Upper lobe of right lung (tissue), 1 donor: ENCODE data around the gene ESM1. TPM values are rescaled to one million over a fixed set of nuclear protein-coding genes. Genes with fewer than 3 reads are reported as not detected.
"Not testable (repeated sequence)": the region's sequence is repeated elsewhere in the genome, so short reads cannot be mapped to it uniquely, and the experiment has no call there.

ENCODE experiments used
- ATAC-seq: fragments of 200-7000 bp; cut with Tn5 transposase; one replicate; pipeline ENCODE4 v1.9.1; 2020; ENCODE audit warnings: mild to moderate bottlenecking, moderate library complexity
- DNase-seq: peaks from one replicate; pipeline ENCODE4 v3.0.0-alpha.2; 2020
- H3K27ac ChIP-seq: fragments of 200-600 bp; one replicate; pipeline ENCODE4 v1.8.0; 2022
- H3K27me3 ChIP-seq: fragments of 200-600 bp; one replicate; pipeline ENCODE4 v1.8.0; 2022; ENCODE audit warnings: mild to moderate bottlenecking
- H3K36me3 ChIP-seq: fragments of 200-600 bp; one replicate; pipeline ENCODE4 v1.8.0; 2022
- H3K4me1 ChIP-seq: fragments of 200-600 bp; one replicate; pipeline ENCODE4 v1.8.0; 2022
- H3K4me3 ChIP-seq: fragments of 200-600 bp; one replicate; pipeline ENCODE4 v1.8.0; 2022; ENCODE audit warnings: mild to moderate bottlenecking
- H3K9me3 ChIP-seq: fragments of 200-600 bp; one replicate; pipeline ENCODE4 v1.8.0; 2022
- CTCF ChIP-seq: fragments of 200-600 bp; IDR thresholded peaks from one replicate; pipeline ENCODE4 v1.8.0; 2022; ENCODE audit warnings: antibody characterized with exemption
- intact Hi-C: fragments of 100-400 bp; cut with DNase I; formaldehyde crosslinking; loops from one replicate; pipeline ENCODE4 v1.11.0; 2022
- total RNA-seq: library from RNA; stranded (reverse); fragmentation: NEBNext Ultra II Directional; extraction: Animal tissue kit (Norgen Biotek cat#: 25700); gene quantifications from one replicate; pipeline ENCODE4 v1.2.1, GENCODE V29; 2021
- donor health status: DM: no; HTN: yes; CAD: no; lungs with severe emphysema.

The ESM1 gene
- total RNA-seq, 1 donor from 2014 or later, result 2.7 TPM

GRCh38 chr5:55003432-55004065 lies 18.2 kb upstream of the ESM1 start:
- Histone ChIP-seq H3K27ac (no peak overlapping the region), H3K4me3 (no peak overlapping the region), H3K27me3 (no peaks in the 10 kb centered on the region), H3K4me1 (no peaks in the 10 kb centered on the region), H3K36me3 (no peaks in the 10 kb centered on the region), H3K9me3 (no peaks in the 10 kb centered on the region)
- TF ChIP-seq CTCF, result no peak
- DNase-seq (no peak), ATAC-seq (no peak)
- intact Hi-C loops, result no loop called here

GRCh38 chr5:55002166-55002565 lies 16.8 kb upstream of the ESM1 start:
- H3K27ac ChIP-seq, H3K4me3 ChIP-seq, H3K27me3 ChIP-seq, DNase-seq, H3K9me3 ChIP-seq, H3K4me1 ChIP-seq, intact Hi-C loops, H3K36me3 ChIP-seq, ATAC-seq: not testable (repeated sequence)

- intact Hi-C loops, result no loop called here
- no peak for ATAC-seq
- no peaks in the 10 kb centered on the region for H3K4me1 ChIP-seq
Measured at GRCh38 chr5:54997081-54997480, 11.7 kb upstream of the ESM1 start.

GRCh38 chr5:54996466-54996865 lies 11.1 kb upstream of the ESM1 start:
- Histone ChIP-seq H3K4me1 (no peaks in the 10 kb centered on the region), H3K27me3 (no peaks in the 10 kb centered on the region), H3K27ac (no peak overlapping the region), H3K9me3 (no peaks in the 10 kb centered on the region), H3K36me3 (no peaks in the 10 kb centered on the region), H3K4me3 (no peak overlapping the region)
- no peak for DNase-seq
- no peak for ATAC-seq
- intact Hi-C loops, result no loop called here
- no peak for TF ChIP-seq CTCF

More at GRCh38 chr5:54997081-54997480, 11.7 kb upstream of the ESM1 start:
- TF ChIP-seq CTCF, result no peak
- Histone ChIP-seq H3K27ac (no peak overlapping the region), H3K27me3 (no peaks in the 10 kb centered on the region), H3K9me3 (no peaks in the 10 kb centered on the region), H3K36me3 (no peaks in the 10 kb centered on the region), H3K4me3 (no peak overlapping the region)
- no peak for DNase-seq

- ATAC-seq, result no peak
- intact Hi-C loops, result no loop called here
- Histone ChIP-seq H3K9me3 (no peaks in the 10 kb centered on the region), H3K4me1 (no peaks in the 10 kb centered on the region), H3K36me3 (no peaks in the 10 kb centered on the region), H3K4me3 (no peak overlapping the region), H3K27ac (no peak overlapping the region), H3K27me3 (no peaks in the 10 kb centered on the region)
- DNase-seq, result no peak
- no peak for TF ChIP-seq CTCF
Measured at GRCh38 chr5:54995168-54995567, 9.8 kb upstream of the ESM1 start.

GRCh38 chr5:54994628-54995027 lies 9.2 kb upstream of the ESM1 start:
- Histone ChIP-seq H3K9me3 (no peaks in the 10 kb centered on the region), H3K4me3 (no peak overlapping the region), H3K27ac (no peak overlapping the region), H3K4me1 (no peaks in the 10 kb centered on the region), H3K36me3 (no peaks in the 10 kb centered on the region), H3K27me3 (no peaks in the 10 kb centered on the region)
- intact Hi-C loops, result no loop called here
- no peak for TF ChIP-seq CTCF
- no peak for ATAC-seq
- no peak for DNase-seq
